Measurements from ENCODE around the gene NSMF.

The NSMF gene

DNA sequence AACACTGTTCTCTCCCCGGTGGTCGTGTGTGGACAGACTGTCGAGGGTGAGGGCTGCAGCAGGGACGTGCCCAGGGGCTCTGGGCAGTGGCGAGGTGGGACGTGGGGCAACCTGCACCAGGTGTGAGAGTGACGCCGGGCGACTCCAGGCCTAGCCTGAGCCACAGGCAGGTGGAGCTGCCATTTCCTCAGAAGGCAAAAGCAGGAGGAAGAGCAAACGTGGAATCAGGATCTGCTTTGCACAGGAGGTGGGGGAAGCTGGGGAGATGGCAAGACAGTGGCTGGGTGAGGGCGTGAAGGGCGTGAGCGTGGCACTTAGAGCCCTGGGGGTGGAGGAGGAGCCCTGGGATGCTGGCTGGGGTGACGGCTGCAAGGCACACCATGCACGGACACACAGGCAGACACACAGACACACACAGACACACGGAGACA lies 39.6 kb upstream of the NSMF start:
- no peak overlapping the region for H3K27ac ChIP-seq
- H3K4me1 ChIP-seq (ENCODE audit: control insufficient read depth in 1 of 2, insufficient read depth in 1 of 2, low read depth in 1 of 2, low read length in 1 of 2) = no peaks in the 10 kb centered on the region
- no peaks in the 10 kb centered on the region for H3K9me3 ChIP-seq
- H3K36me3 ChIP-seq = no peaks in the 10 kb centered on the region
- no peak overlapping the region for H3K4me3 ChIP-seq (ENCODE audit: low read depth in 1 of 2, low read length in 1 of 2)
- TF ChIP-seq, protein P1, sequence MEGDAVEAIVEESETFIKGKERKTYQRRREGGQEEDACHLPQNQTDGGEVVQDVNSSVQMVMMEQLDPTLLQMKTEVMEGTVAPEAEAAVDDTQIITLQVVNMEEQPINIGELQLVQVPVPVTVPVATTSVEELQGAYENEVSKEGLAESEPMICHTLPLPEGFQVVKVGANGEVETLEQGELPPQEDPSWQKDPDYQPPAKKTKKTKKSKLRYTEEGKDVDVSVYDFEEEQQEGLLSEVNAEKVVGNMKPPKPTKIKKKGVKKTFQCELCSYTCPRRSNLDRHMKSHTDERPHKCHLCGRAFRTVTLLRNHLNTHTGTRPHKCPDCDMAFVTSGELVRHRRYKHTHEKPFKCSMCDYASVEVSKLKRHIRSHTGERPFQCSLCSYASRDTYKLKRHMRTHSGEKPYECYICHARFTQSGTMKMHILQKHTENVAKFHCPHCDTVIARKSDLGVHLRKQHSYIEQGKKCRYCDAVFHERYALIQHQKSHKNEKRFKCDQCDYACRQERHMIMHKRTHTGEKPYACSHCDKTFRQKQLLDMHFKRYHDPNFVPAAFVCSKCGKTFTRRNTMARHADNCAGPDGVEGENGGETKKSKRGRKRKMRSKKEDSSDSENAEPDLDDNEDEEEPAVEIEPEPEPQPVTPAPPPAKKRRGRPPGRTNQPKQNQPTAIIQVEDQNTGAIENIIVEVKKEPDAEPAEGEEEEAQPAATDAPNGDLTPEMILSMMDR (IDR thresholded peaks at IDR 0.05) = no peak
- H3K27me3 ChIP-seq = no peaks in the 10 kb centered on the region

- Histone ChIP-seq H3K36me3 (no peaks in the 10 kb centered on the region), H3K4me3 (ENCODE audit: low read depth in 1 of 2, low read length in 1 of 2) (no peak overlapping the region), H3K4me1 (ENCODE audit: control insufficient read depth in 1 of 2, insufficient read depth in 1 of 2, low read depth in 1 of 2, low read length in 1 of 2) (no peaks in the 10 kb centered on the region), H3K27ac (no peak overlapping the region), H3K9me3 (no peaks in the 10 kb centered on the region), H3K27me3 (no peaks in the 10 kb centered on the region)
- TF ChIP-seq, protein P1 (IDR thresholded peaks at IDR 0.05) = no peak
These were observed 39.0 kb upstream of the NSMF start for GRCh38 chr9:137497921-137498719.

DNA sequence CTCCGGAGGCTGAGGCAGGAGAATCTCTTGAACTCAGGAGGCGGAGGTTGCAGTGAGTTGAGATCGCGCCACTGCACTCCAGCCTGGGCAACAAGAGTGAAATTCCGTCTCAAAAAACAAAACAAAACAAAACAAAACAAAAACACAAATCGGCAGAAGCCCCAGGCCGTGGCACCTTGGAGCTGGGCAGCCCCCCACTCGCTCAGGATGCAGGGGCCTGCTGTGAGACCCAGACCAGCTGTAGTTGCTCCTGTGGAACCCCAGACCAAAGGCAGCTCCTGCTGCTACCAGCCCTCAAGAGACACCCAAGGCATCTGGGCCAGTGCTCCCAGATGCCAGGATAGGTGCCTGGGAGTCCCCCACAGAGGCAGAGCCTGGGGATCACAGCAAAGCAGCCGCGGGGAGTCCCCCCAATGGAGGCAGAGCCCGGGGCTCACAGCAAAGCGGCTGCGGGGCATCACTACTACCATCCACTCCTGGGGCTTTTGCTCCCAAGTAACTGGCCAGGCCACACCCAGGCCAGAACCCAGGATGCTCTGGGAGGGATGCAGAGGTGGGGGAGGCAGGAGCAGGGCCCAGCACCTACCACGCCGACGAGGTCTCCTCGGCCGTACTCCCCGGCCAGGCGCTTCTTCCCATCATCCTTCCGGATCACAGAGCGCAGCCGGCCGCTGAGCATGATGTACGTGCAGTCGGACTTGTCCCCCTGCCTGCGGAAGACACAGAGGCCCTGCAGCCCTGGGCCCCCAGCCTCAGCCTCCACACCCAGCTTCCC lies 37.7 kb upstream of the NSMF start:
- H3K27ac ChIP-seq = no peak overlapping the region
- no peaks in the 10 kb centered on the region for H3K36me3 ChIP-seq
- no peak overlapping the region for H3K4me3 ChIP-seq (ENCODE audit: low read depth in 1 of 2, low read length in 1 of 2)
- H3K4me1 ChIP-seq (ENCODE audit: control insufficient read depth in 1 of 2, insufficient read depth in 1 of 2, low read depth in 1 of 2, low read length in 1 of 2) = no peaks in the 10 kb centered on the region
- TF ChIP-seq, protein P1 (IDR thresholded peaks at IDR 0.05) = no peak
- H3K27me3 ChIP-seq = no peaks in the 10 kb centered on the region
- no peaks in the 10 kb centered on the region for H3K9me3 ChIP-seq

GRCh38 chr9:137494550-137495351 lies 35.6 kb upstream of the NSMF start:
- TF ChIP-seq, protein P1 (IDR thresholded peaks at IDR 0.05) = no peak
- Histone ChIP-seq H3K36me3 (no peaks in the 10 kb centered on the region), H3K4me3 (ENCODE audit: low read depth in 1 of 2, low read length in 1 of 2) (no peak overlapping the region), H3K27me3 (no peaks in the 10 kb centered on the region), H3K27ac (no peak overlapping the region), H3K9me3 (no peaks in the 10 kb centered on the region), H3K4me1 (ENCODE audit: control insufficient read depth in 1 of 2, insufficient read depth in 1 of 2, low read depth in 1 of 2, low read length in 1 of 2) (no peaks in the 10 kb centered on the region)

DNA sequence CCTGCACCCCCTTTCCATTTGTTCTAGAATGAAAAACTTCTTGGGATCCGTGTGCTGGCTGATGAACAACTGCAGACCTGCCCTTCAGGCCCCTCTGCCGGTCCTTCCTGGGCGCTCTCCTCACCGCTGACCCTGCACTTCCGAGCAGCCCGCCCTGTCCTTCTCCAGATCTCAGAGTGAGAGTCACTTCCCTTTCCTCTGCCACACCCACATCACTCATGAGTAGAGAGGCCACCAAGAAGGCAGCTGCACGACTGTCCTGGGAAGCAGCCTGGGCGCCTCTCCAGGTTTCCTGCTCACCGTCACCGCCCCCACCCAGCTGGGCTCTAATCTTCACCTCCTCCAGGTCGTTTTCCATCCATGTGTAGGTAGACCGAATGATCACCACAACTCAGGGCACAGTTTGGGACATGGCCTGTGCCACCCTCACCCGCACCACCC lies 35.0 kb upstream of the NSMF start:
- Histone ChIP-seq H3K36me3 (no peaks in the 10 kb centered on the region), H3K27ac (no peak overlapping the region)
- TF ChIP-seq, protein P1 (IDR thresholded peaks at IDR 0.05) = no peak

More for the DNA sequence above, 35.0 kb upstream of the NSMF start:
- Histone ChIP-seq H3K27me3 (no peaks in the 10 kb centered on the region), H3K4me1 (ENCODE audit: control insufficient read depth in 1 of 2, insufficient read depth in 1 of 2, low read depth in 1 of 2, low read length in 1 of 2) (no peaks in the 10 kb centered on the region), H3K9me3 (no peaks in the 10 kb centered on the region), H3K4me3 (ENCODE audit: low read depth in 1 of 2, low read length in 1 of 2) (no peak overlapping the region)

Measured in neutrophil (primary cell).